ENCODE results near the gene DOCK2.
"Not testable (repeated sequence)": the region's sequence is repeated elsewhere in the genome, so short reads cannot be mapped to it uniquely, and the experiment has no call there.

Gene DOCK2

DNA sequence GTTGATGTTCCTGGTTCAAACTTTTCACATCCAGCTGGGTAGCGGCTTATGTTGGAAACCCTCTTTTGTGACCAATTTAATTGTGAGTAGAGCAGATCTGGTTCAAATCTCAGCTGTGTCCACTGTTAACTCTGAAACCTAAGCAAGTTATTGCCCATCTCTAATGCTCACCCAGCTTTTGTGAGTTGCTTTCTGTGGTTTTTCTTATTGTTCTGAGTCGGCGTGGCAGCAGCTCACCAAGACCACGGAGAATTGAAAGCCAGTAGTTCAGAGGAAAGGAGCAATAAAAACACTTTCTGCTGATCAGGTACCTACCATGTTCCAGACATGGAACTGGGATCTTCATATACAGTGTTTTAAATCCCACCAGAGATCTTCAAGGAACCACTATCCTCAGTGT is 114.4 kb downstream of the DOCK2 start:
- Mint-ChIP-seq H3K4me3 (no peak overlapping the region), H3K4me1 (peaks cover 2% of the 10 kb centered on the region), H3K27ac (no peak overlapping the region), H3K27me3 (no peaks in the 10 kb centered on the region), H3K9me3 (no peaks in the 10 kb centered on the region), H3K36me3 (peaks cover 40% of the 10 kb centered on the region)
- no peak for DNase-seq (ENCODE audit: low spot score in 2 of 2)
- ATAC-seq (ENCODE audit: low read depth), result no peak

DNA sequence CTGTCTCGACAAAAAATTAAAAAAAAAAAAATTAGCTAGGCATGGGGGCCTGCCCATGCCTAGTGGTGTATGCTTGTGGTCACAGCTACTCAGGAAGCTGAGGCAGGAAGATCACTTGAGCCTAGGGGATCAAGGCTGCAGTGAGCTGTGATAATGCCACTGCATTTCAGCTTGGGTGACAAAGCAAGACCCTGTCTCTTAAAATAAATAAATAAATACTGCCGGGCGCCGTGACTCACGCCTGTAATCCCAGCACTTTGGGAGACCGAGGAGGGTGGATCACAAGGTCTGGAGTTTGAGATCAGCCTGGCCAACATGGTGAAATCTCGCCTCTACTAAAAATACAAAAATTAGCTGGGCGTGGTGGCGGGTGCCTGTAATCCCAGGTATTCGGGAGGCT is 115.5 kb downstream of the DOCK2 start:
- not testable (repeated sequence) for H3K27me3 Mint-ChIP-seq; H3K9me3 Mint-ChIP-seq; H3K4me1 Mint-ChIP-seq; DNase-seq (ENCODE audit: low spot score in 2 of 2); H3K4me3 Mint-ChIP-seq; ATAC-seq (ENCODE audit: low read depth)
- Mint-ChIP-seq H3K36me3 (peaks cover 43% of the 10 kb centered on the region), H3K27ac (peak overlapping the region; percentile 38)

DNA sequence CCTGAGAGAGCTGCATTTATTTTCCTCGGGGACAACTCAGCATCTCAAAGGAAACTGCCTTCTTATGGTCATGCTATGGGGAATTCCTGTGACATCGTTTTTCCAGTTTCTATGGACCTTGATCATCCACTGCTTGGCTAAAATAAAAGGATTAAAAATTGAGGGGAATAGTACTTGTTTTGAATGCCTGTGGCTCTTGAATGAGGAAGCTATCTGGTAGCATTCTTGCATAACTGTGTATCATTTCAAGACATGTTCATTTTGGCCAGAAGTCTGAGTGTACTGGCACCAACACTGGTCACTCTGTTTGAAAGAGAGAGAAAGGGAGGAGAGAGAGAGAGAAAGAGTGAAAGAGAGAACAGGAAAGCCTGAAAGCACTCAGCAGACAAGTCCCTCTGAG is 116.7 kb downstream of the DOCK2 start:
- ATAC-seq (ENCODE audit: low read depth), result no peak

DNA sequence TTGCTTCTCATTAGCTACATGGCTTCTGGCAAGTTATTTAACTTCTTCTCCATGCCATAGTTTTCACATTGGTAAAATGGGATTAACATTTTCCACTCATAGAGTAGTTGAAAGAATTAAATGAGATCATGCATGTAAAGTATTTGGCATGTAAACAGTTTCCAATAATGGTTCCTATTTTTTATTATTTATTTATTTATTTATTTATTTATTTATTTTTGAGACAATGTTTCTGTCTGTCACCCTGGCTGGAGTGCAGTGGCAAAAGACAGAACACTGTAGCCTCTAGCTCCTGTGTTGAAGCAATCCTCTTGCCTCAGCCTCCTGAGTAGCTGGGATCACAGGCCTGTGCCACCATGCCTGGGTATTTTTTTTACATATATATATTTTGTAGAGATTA is 117.7 kb downstream of the DOCK2 start:
- no peaks in the 10 kb centered on the region for H3K9me3 Mint-ChIP-seq
- H3K36me3 Mint-ChIP-seq, result peaks cover 42% of the 10 kb centered on the region
- ATAC-seq (ENCODE audit: low read depth), result no peak
- DNase-seq (ENCODE audit: low spot score in 2 of 2), result no peak
- peaks cover 5% of the 10 kb centered on the region for H3K4me1 Mint-ChIP-seq
- H3K27ac Mint-ChIP-seq, result peak overlapping the region; percentile 5
- no peaks in the 10 kb centered on the region for H3K27me3 Mint-ChIP-seq
- H3K4me3 Mint-ChIP-seq, result no peak overlapping the region

More for the DNA sequence above, 116.7 kb downstream of the DOCK2 start:
- no peak overlapping the region for H3K4me3 Mint-ChIP-seq
- no peaks in the 10 kb centered on the region for H3K27me3 Mint-ChIP-seq
- H3K4me1 Mint-ChIP-seq, result peaks cover 2% of the 10 kb centered on the region
- no peaks in the 10 kb centered on the region for H3K9me3 Mint-ChIP-seq
- DNase-seq (ENCODE audit: low spot score in 2 of 2), result no peak
- peaks cover 46% of the 10 kb centered on the region for H3K36me3 Mint-ChIP-seq
- H3K27ac Mint-ChIP-seq, result peak overlapping the region; percentile 5

DNA sequence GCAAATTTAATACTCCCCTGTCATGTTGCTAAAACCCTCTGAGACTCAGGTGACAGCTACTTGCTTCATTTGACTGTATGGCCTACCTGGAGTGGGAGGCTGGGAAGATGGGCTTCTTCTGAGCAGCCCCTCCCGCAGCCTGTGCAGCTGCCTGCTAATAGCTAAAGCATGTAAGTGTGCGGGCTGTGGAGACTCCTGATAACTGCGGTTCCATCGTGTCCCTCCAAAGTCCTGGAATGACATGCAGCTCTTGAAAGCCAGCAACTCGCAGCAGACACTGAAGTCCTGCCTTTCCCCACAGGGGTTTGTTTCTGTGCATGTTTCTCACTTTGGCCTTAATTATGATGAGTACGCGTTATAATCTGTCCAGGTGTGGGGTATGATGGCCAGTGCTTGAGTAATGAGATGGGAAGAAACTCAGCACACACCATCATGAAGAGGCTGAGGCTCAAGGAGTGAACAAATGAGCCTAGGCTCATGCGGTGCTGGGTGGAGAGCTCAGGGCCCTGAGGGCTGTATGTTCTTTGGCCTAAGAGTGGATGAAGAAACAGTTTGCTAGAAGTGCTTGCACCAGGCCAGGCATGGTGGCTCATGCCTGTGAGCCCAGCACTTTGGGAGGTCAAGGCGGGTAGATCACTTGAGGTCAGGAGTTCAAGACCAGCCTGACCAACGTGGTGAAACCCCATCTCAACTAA is 119.1 kb downstream of the DOCK2 start:
- Mint-ChIP-seq H3K9me3 (no peaks in the 10 kb centered on the region), H3K27ac (peak overlapping the region; percentile 21), H3K4me3 (no peak overlapping the region), H3K36me3 (peaks cover 35% of the 10 kb centered on the region), H3K27me3 (no peaks in the 10 kb centered on the region), H3K4me1 (peaks cover 8% of the 10 kb centered on the region)
- ATAC-seq (ENCODE audit: low read depth) (no peak), DNase-seq (ENCODE audit: low spot score in 2 of 2) (no peak)

DNA sequence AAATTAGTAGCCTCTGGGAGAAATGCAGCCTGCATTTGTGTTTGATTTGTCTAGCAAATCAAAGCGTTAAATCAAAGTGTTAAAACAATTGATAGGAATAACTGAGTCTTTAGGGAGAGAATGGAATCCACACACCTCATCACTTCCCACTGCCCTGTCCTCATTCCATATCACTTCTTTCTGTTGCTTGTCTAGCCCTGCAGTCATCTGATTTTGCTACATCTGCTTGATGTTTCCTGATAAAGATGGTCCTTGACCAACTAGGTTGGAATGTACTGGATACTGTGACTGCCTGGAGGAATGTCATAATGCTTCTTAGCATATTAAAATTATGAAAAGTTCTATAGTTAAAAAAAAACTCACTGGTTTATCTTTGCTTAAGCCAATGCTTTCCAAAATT is 119.9 kb downstream of the DOCK2 start:
- Mint-ChIP-seq H3K27me3 (no peaks in the 10 kb centered on the region), H3K4me3 (no peak overlapping the region)

DNA sequence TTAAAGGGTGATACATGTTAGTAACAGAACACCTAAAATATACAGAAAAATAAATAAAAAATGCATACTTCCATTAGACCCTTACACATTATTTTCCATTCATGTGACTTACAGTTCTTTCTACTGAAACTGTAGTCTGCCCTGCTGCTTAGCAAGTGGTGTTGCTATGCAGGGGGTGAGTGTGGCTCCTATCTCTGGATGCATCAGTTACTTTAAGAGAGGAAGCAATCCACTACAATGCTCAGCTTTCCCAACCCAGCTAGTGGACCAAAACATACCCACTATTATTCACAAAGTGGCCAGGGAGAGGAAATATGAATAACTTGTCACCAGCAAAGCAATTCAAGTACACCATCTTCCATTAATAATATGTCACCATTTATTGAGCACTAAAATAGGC is 121.8 kb downstream of the DOCK2 start:
- no peak overlapping the region for H3K27ac Mint-ChIP-seq
- ATAC-seq (ENCODE audit: low read depth) (no peak), DNase-seq (ENCODE audit: low spot score in 2 of 2) (no peak)
- H3K4me1 Mint-ChIP-seq, result peaks cover 6% of the 10 kb centered on the region
- no peaks in the 10 kb centered on the region for H3K9me3 Mint-ChIP-seq
- peaks cover 41% of the 10 kb centered on the region for H3K36me3 Mint-ChIP-seq
- H3K4me3 Mint-ChIP-seq, result no peak overlapping the region
- no peaks in the 10 kb centered on the region for H3K27me3 Mint-ChIP-seq

More for the DNA sequence above, 119.9 kb downstream of the DOCK2 start:
- no peak overlapping the region for H3K27ac Mint-ChIP-seq
- H3K36me3 Mint-ChIP-seq, result peaks cover 34% of the 10 kb centered on the region
- DNase-seq (ENCODE audit: low spot score in 2 of 2) (no peak), ATAC-seq (ENCODE audit: low read depth) (no peak)
- no peaks in the 10 kb centered on the region for H3K9me3 Mint-ChIP-seq
- peaks cover 8% of the 10 kb centered on the region for H3K4me1 Mint-ChIP-seq

DNA sequence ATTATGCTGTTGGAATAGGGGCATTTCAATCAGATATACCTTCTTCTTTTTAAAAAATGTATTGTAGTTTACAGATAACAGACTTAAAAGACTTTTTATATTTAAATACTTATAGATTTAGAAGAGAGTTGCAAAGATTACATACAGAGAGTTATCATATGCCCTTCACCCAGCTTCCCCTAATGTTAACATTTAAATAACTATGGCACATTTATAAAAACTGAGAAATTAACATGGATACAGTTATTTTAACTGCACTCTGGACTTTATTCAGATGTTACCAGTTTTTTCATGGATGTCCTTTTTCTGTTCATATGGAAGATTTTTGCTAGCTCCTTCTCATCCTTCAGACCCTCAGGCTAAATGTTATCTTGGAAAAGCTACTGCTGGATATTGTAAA is 123.2 kb downstream of the DOCK2 start:
- ATAC-seq (ENCODE audit: low read depth) (no peak), DNase-seq (ENCODE audit: low spot score in 2 of 2) (no peak)
- H3K27ac Mint-ChIP-seq, result peak overlapping the region; percentile 47
- no peak overlapping the region for H3K4me3 Mint-ChIP-seq
- no peaks in the 10 kb centered on the region for H3K27me3 Mint-ChIP-seq
- H3K4me1 Mint-ChIP-seq, result peaks cover 7% of the 10 kb centered on the region
- peaks cover 53% of the 10 kb centered on the region for H3K36me3 Mint-ChIP-seq
- no peaks in the 10 kb centered on the region for H3K9me3 Mint-ChIP-seq

DNA sequence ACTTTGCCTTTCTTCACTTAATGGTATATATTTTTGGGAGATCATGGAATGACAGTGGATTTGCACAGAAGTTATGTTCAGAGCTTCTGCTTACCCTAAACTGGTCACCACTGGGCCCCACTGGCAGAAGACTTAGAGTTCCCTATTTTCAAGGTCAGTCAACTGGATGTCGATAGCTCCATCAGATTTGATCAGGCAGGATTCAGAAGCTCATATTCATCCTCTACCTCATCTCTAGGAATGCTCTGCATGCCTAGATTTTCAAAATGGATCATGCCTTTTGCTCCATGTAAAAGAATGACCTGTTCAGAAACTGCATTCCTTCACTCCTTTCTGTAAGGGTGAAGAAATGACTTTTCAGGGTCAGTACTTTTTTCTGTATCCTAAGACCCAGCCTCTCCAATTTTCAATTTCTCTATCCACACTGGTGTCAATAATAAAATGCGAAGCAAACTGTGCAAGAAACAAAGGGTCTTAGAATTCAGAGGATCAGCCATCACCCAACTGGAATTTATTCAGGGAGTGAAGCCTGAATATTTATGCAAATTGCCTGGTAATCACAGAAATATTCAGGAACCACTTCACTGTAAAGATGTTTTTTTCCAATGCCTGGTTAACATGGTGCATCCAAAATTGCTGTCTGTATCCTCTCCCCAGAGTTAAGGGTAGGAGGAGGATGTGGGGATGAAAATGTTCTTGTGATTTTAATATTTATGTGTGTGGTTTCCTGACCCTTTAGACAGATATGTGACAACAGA is 125.4 kb downstream of the DOCK2 start:
- peak overlapping the region; percentile 35 for H3K27ac Mint-ChIP-seq
- DNase-seq (ENCODE audit: low spot score in 2 of 2), result no peak

DNA sequence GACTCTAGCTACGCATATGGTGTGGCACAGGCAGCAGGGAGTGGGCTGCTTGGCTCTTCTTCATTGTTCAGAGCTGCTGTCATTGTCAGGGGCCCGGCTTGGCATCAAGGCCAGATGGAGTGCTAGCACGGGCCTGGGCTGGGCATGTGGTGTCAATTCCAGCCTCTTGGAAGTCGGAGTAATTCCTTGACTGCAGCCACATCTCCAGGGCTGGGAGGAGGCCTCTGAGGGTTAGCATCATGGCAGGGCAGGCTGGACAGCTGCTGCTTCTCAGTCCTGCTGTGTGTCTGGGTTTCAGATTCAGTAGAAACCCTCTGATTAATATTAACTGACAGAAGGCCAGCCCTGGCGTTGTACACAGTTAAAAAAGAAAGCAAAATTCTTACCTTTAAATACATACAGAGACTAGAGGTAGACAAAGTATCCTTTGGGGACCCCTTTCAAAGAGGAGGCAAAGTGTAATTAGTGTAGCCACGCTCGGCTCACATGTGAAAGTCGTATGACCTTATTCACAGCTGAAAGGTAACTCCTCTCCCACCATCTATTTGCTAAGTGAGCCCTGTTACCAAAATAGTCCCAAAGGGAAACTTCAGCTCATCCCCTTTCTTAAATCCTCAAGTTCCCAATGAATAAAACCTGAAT is 126.4 kb downstream of the DOCK2 start:
- Mint-ChIP-seq H3K4me1 (peaks cover 17% of the 10 kb centered on the region), H3K27ac (peak overlapping the region; percentile 75), H3K36me3 (peaks cover 58% of the 10 kb centered on the region), H3K9me3 (peaks cover 1% of the 10 kb centered on the region), H3K27me3 (no peaks in the 10 kb centered on the region), H3K4me3 (no peak overlapping the region)
- ATAC-seq (ENCODE audit: low read depth) (no peak), DNase-seq (ENCODE audit: low spot score in 2 of 2) (no peak)

More for the DNA sequence above, 125.4 kb downstream of the DOCK2 start:
- Mint-ChIP-seq H3K27me3 (no peaks in the 10 kb centered on the region), H3K9me3 (peaks cover 1% of the 10 kb centered on the region), H3K36me3 (peaks cover 63% of the 10 kb centered on the region), H3K4me3 (no peak overlapping the region), H3K4me1 (peaks cover 17% of the 10 kb centered on the region)
- no peak for ATAC-seq (ENCODE audit: low read depth)

DNA sequence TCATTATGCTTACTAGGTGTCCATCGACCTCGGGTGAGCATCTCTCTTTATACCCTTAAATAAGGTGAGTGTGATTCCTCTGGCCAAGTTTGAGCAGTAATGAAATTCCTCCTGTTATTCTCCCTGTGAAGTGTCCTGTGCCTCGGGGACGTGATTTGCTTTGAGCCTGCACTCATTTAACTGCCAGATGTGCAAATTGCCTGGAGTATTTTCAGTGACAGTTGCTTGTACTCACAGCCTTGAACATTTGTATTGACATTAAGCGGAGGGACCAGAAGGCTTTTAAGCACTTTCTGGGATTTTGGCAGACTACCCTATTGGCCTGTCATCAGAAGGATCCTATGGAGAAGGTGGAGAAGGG is 126.9 kb downstream of the DOCK2 start:
- Mint-ChIP-seq H3K9me3 (peaks cover 1% of the 10 kb centered on the region), H3K4me1 (peaks cover 17% of the 10 kb centered on the region), H3K4me3 (no peak overlapping the region), H3K27ac (peak overlapping the region; percentile 75), H3K36me3 (peaks cover 62% of the 10 kb centered on the region), H3K27me3 (no peaks in the 10 kb centered on the region)
- DNase-seq (ENCODE audit: low spot score in 2 of 2), result no peak
- no peak for ATAC-seq (ENCODE audit: low read depth)

DNA sequence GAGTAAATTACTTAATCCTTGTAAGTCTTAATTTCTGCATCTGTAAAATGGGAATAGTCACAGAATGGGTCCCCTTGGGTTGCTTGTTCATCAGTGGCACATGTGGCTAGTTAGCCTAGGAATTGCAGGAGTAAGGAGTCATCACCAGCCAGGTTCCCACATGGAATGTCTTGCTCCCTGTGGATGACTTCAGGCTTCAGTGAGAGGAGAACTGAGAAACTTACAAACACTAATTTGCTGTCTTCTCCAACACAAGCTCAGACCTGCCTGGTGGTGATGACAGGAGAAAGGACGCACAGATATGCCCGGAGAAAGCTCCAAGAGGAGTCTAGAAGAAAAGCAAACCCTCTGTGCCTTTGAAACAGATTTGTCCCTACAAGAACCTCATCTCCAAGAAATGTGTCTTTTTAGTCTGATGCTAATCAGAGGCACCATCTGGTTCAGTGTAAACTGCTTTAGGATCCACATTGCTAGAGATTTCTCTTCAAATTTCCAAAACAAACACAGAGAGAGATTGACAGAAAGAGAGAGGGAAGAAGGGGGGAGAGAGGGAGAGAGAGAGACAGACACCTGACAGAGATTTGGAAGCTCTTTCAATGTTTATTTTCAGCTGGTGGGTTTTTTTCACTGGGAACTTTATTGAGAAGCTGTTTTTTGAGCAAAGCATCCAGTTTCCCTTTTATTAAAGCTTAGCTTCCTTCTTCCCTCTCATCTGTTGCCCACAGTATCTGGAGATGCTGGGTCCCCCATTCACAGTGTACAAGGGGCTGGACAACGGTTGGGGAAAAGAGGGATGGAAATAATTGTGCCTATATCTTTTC is 128.3 kb downstream of the DOCK2 start:
- Mint-ChIP-seq H3K27me3 (no peaks in the 10 kb centered on the region), H3K4me3 (no peak overlapping the region), H3K4me1 (peaks cover 21% of the 10 kb centered on the region), H3K27ac (peak overlapping the region; percentile 75), H3K9me3 (peaks cover 1% of the 10 kb centered on the region), H3K36me3 (peaks cover 66% of the 10 kb centered on the region)
- no peak for ATAC-seq (ENCODE audit: low read depth)
- no peak for DNase-seq (ENCODE audit: low spot score in 2 of 2)

DNA sequence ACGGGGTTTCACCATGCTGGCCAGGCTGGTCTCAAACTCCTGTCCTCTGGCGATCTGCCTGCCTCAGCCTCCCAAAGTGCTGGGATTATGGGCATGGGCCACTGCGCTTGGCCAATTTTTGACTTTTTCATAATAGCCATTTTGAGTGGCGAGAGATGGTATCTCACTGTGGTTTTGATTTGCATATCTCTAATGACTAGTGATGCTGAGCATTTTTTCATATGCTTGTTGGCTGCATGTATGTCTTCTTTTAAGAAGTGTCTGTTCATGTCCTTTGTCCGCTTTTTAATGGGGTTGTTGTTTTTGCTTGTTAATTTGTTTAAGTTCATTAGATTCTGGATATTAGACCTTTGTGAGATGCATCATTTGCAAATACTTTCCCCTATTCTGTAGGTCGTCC is 129.9 kb downstream of the DOCK2 start:
- not testable (repeated sequence) for H3K27me3 Mint-ChIP-seq; H3K4me3 Mint-ChIP-seq; H3K9me3 Mint-ChIP-seq; H3K27ac Mint-ChIP-seq; DNase-seq (ENCODE audit: low spot score in 2 of 2)
- ATAC-seq (ENCODE audit: low read depth), result peak; percentile 32
- H3K4me1 Mint-ChIP-seq, result peaks cover 19% of the 10 kb centered on the region
- H3K36me3 Mint-ChIP-seq, result peaks cover 64% of the 10 kb centered on the region

DNA sequence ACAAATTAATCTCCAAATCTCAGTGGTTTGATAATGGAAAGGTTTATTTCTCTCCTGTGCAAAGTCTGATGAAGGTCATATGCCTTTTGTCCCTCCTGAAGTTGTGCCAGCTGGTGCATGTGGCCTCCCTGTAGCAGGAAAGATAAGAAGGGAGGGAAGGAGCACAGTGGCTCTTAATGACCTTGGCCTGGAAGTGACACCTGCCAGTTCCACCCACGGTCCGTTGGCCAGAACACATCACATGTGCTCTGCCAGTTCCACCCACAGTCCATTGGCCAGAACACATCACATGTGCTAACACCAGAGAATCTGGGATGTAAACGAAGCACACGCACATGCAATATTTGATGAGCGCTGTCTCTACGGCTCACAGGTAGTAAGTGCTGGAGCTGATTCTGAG is 130.9 kb downstream of the DOCK2 start:
- Mint-ChIP-seq H3K27ac (peak overlapping the region; percentile 28), H3K27me3 (no peaks in the 10 kb centered on the region), H3K9me3 (peaks cover 1% of the 10 kb centered on the region), H3K4me3 (no peak overlapping the region), H3K36me3 (peaks cover 65% of the 10 kb centered on the region), H3K4me1 (peaks cover 19% of the 10 kb centered on the region)
- DNase-seq (ENCODE audit: low spot score in 2 of 2) (no peak), ATAC-seq (ENCODE audit: low read depth) (no peak)

Measured in memory B cell (primary cell).